AG20443 (cell line): Measurements from ENCODE around the gene ABHD16B.
"Not testable (repeated sequence)": the region's sequence is repeated elsewhere in the genome, so short reads cannot be mapped to it uniquely, and the experiment has no call there.

ENCODE experiments used
- DNase-seq: peaks from one replicate; pipeline ENCODE4 v3.0.0; 2012; ENCODE audit warnings: low spot score, mixed read lengths

Gene ABHD16B

DNA sequence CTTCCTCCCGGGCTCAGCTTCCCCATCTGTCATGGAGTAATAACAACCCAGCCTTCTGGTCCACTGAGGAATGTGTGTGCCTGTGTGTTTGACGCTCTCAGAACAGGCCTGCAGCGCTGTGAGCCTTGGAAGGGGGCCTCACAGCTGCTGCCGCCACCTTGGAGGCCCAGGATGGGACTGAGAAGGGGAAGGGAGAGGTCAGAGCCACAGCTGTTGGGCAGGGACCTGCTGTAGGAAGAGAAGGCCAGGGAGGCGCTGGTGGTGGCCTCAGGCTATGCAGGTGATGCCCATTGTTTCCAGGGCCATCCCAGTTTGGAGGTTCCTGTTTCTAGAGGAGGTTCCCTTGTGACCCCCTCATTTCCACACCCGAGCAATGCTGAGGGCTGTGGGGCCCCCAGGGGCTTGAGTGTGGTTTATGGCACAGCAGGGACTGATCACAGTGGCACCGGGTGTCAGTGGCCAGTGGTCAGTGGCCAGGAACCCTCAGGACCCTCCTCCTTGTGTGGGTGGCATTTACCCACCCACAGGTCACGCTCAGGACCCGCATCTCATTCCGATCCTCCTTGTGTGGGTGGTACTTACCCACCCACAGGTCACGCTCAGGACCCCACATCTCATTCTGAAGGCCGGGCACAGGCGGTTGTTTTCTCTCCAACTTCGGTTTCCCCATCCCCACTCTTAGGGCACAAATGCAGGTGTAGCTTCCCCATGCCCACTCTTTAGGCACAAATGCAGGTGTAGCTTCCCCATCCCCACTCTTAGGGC, 17.8 kb downstream of the ABHD16B start:
- DNase-seq, result no peak

DNA sequence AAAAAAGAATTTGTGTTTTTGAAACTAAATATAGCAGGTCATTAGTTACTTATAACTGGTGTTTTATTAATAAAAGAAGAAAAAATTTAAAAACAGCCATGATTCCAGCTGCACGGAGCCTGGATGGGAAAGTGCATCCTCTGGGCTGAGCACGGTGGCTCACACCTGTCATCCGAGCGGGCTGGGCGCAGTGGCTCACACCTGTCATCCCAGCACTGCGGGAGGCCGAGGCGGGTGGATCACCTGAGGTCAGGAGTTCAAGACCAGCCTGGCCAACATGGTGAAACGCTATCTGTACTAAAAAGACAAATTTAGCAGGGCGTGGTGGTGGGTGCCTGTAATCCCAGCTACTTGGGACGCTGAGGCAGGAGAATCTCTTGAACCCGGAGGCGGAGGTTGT, 19.6 kb downstream of the ABHD16B start:
- DNase-seq, result not testable (repeated sequence)

GRCh38 chr20:63881451-63882226, 20.3 kb downstream of the ABHD16B start:
- DNase-seq, result no peak

DNA sequence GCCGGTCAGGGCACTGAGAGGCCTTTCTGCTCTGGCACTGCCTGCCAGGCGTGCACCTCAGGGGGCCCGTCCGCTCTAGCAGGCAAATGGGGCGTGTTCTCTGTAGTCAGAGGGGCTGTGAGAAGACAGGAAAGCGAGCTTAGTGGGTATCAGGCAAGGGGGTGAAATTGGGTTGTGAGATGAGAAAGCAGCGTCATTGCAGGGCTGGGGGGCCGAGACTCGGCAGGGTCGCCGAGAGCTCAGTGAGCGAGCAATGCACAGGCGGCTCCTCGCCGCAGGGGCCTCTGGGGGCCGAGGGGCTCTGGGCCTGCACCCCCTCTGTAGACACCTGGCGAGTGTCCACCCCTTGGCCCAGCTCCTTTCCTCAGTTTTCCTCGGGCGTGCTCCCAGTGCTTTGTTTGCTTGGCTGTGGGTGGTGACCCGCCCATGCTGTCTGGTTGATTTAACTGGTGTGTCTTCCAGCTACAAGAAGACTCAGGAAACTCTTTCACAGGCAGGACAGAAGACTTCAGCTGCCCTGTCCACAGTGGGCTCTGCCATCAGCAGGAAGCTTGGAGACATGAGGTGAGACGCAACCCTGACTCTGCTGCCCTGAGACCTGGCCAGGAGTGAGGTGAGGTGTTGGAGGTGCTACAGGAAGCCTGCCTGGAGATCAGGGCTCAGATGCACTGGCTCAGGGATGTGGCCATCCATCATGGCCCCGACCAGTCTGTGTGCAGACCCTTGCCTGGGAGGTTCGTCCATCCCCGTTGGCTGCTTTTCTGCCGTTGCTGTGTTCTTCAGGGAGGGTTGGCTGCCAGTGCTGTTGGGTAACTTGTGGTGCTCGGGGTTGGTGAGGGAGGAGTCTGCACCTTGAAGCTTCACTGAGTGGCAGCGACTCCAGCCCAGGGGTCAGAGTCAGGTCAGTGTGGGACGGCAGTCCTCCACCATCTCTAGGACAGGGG, 21.2 kb downstream of the ABHD16B start:
- no peak for DNase-seq

- DNase-seq, result no peak
Measured at GRCh38 chr20:63883201-63883593, 21.9 kb downstream of the ABHD16B start.

- no peak for DNase-seq
Measured at GRCh38 chr20:63884506-63885263, 23.4 kb downstream of the ABHD16B start.

GRCh38 chr20:63885264-63886053, 24.2 kb downstream of the ABHD16B start:
- no peak for DNase-seq

DNA sequence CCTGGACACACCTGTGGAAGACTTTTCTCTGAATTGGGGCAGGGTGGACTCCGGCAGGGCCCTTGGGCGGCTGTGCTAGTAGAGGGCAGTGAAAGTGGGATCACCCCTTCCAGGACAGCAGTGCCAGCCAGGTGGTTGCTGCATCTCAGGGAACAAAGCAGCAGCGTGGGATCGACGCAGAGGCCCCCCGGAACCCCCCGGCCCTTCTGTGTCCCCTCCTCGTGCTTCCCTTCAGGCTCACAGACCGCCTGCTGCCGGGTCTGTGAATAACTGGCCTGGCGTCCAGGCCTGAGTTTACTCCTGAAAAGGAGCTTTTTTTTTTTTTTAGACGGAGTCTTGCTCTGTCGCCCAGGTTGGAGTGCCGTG, 24.7 kb downstream of the ABHD16B start:
- no peak for DNase-seq

DNA sequence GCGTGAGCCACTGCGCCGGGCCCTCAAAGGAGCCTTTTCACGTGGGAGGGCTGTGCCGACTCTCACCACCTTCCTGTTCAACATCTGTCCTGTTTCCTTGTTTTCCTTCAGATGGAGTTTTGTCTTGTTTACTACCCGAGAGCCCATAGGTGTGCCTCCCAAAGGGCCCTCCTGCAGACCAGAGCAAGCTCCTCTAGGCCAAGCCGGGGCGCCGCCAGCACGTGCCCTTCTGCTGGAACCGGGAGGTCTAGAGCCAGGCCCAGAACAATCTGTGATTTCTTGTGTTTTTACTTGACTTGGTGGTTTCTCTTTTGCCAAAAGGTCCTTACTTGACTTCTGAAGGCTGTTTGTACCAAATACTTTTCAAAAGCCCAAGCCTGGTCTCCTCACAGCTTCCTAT, 25.6 kb downstream of the ABHD16B start:
- DNase-seq, result no peak

GRCh38 chr20:63889241-63890200, 28.2 kb downstream of the ABHD16B start:
- DNase-seq, result no peak

DNA sequence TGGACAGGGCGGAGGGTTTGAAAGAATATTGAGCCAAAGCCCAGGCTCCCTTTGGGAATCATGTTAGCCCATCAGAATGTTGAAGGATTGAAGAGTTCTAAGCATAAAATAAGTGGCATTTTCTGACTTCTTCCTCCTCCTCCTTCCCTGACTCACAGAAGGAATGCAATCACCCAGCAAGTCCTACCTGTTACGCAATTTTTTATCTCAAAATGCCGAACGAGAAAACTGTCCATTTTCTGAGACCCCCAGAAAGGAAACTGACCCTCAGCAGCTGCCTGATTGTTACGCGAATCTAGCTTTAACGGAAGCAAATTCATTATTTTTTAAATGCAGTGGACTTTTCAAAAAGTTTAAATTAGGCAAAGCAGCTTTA, 28.9 kb downstream of the ABHD16B start:
- DNase-seq, result no peak

GRCh38 chr20:63890616-63891015, 29.3 kb downstream of the ABHD16B start:
- DNase-seq, result no peak

- no peak for DNase-seq
Measured at GRCh38 chr20:63891061-63892002, 30.0 kb downstream of the ABHD16B start.

DNA sequence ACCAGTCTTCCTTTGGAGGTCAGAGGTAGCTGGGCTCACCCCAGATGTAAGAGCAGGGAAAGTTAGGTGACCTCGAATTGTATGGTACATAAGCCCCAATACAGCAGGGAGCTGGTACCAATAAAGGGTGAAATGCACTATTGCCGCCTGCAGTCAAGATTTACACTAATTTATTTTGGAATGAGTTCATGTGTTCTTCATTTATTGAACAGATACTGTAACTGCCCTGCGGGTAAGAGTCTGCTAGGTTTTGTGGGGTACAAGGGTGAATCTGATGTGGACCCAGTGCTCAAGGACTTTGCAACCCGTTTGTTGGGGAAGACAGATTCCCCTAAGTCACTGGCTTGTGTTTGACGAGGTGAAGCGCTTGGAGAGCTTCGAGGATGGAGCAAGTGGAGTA, 31.1 kb downstream of the ABHD16B start:
- no peak for DNase-seq

GRCh38 chr20:63893999-63894357, 32.7 kb downstream of the ABHD16B start:
- no peak for DNase-seq

- DNase-seq, result peak; percentile 100
Measured at GRCh38 chr20:63894358-63895201, 33.3 kb downstream of the ABHD16B start, which contains the start of gene DNAJC5. Gene DNAJC5, plus strand, starts transcription at chr20:63895126. Its CDS starts 33,220 bp downstream, at chr20:63928346.

- no peak for DNase-seq
Measured at GRCh38 chr20:63895202-63895951, 34.1 kb downstream of the ABHD16B start.
